HUES48 (cell line): ENCODE data around the gene KRT72.
"Not testable (repeated sequence)": the region's sequence is repeated elsewhere in the genome, so short reads cannot be mapped to it uniquely, and the experiment has no call there.

Experiments used
- H3K27ac ChIP-seq: one replicate; pipeline ENCODE4 v1.7.0; 2013; ENCODE audit warnings: low read depth, low read length, inconsistent platforms
- H3K27me3 ChIP-seq: 2 replicates; pipeline ENCODE4 v1.6.1; 2013; ENCODE audit warnings: mild to moderate bottlenecking, low read length; ENCODE audit not compliant: control insufficient read depth, insufficient read depth
- H3K36me3 ChIP-seq: 2 replicates; pipeline ENCODE4 v1.6.1; 2013; ENCODE audit warnings: low read length; ENCODE audit not compliant: control insufficient read depth, insufficient read depth
- H3K4me1 ChIP-seq: 2 replicates; pipeline ENCODE4 v1.6.1; 2013; ENCODE audit warnings: mild to moderate bottlenecking, low read length; ENCODE audit not compliant: control insufficient read depth, insufficient read depth
- H3K4me3 ChIP-seq: 2 replicates; pipeline ENCODE4 v1.5.1; 2013; ENCODE audit warnings: mild to moderate bottlenecking, low read depth, low read length
- H3K9ac ChIP-seq: 2 replicates; pipeline ENCODE4 v1.6.1; 2013; ENCODE audit warnings: mild to moderate bottlenecking, low read depth, low read length, moderate library complexity
- H3K9me3 ChIP-seq: 2 replicates; pipeline ENCODE4 v1.6.1; 2013; ENCODE audit warnings: low read length; ENCODE audit not compliant: control insufficient read depth, insufficient read depth

The KRT72 gene

DNA sequence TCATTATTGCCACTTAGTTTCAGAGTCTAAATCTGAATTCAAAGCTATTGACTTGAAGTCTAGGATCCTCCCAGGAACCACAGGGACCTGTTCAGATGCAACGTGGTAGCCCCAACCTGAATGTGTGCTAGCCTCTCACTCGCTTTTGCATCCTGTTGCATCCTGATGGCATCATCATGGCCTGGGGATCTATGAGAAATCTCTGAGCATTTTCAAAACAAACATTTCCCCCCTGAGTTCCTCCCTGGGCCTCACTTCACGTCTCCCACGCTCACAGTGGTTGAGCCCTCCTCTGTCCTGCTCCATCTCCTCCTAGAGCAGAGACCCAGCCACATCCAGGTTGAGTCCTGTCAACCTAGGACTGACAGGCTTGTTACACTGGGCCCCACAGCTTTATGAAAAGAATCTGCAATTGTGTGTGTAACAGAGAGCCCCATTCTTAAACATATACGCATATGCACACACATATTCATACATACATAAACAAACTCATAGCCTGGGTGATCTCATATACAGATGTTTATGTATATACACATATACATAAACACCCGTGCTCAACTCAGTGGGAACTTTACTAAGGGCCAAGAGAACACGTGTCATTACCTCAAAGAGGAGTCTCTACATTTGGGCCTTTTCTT lies 5.4 kb upstream of the KRT72 start:
- Histone ChIP-seq H3K27me3 (peaks cover 16% of the 10 kb centered on the region), H3K4me1 (no peaks in the 10 kb centered on the region), H3K4me3 (no peak overlapping the region), H3K27ac (no peak overlapping the region), H3K9ac (no peak overlapping the region), H3K36me3 (no peaks in the 10 kb centered on the region), H3K9me3 (no peaks in the 10 kb centered on the region)

GRCh38 chr12:52606096-52606495 lies 4.8 kb upstream of the KRT72 start:
- H3K27ac ChIP-seq = no peak overlapping the region
- H3K9me3 ChIP-seq = no peaks in the 10 kb centered on the region
- peaks cover 15% of the 10 kb centered on the region for H3K27me3 ChIP-seq
- H3K9ac ChIP-seq = no peak overlapping the region
- no peak overlapping the region for H3K4me3 ChIP-seq
- H3K4me1 ChIP-seq = no peaks in the 10 kb centered on the region
- H3K36me3 ChIP-seq = no peaks in the 10 kb centered on the region

- H3K36me3 ChIP-seq = no peaks in the 10 kb centered on the region
- no peaks in the 10 kb centered on the region for H3K9me3 ChIP-seq
- H3K4me1 ChIP-seq = no peaks in the 10 kb centered on the region
- H3K27ac ChIP-seq = no peak overlapping the region
- peaks cover 15% of the 10 kb centered on the region for H3K27me3 ChIP-seq
- no peak overlapping the region for H3K4me3 ChIP-seq
- no peak overlapping the region for H3K9ac ChIP-seq
Observed at GRCh38 chr12:52605542-52605941, 4.3 kb upstream of the KRT72 start.

DNA sequence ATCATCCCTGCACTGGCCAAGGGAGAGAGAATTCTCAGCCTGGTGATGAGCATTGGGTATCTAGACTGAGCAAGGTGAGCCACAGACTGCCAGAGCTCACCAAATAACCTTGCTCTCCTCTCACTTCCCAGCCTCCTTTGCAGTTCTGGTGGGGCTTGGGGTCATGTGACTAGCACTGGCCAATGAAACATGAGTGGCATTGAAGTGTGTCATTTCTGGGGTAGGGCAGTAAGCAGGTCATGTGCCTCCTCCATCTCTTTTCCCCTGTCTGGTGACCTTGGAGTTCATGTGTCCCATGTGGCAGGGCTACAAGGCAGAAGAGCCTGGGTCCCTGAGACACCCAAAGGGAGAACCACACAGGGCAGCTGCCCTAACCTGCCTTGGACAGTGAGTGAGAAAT lies 3.6 kb upstream of the KRT72 start:
- Histone ChIP-seq H3K27ac (no peak overlapping the region), H3K27me3 (peaks cover 15% of the 10 kb centered on the region; the same call in 1 of the 2 replicates), H3K36me3 (no peaks in the 10 kb centered on the region), H3K9ac (no peak overlapping the region), H3K4me1 (no peaks in the 10 kb centered on the region), H3K4me3 (no peak overlapping the region), H3K9me3 (no peaks in the 10 kb centered on the region)

- Histone ChIP-seq H3K36me3 (no peaks in the 10 kb centered on the region), H3K9ac (no peak overlapping the region), H3K4me1 (no peaks in the 10 kb centered on the region), H3K27me3 (peaks cover 20% of the 10 kb centered on the region), H3K9me3 (no peaks in the 10 kb centered on the region), H3K27ac (no peak overlapping the region), H3K4me3 (no peak overlapping the region)
Observed at GRCh38 chr12:52603314-52603713, 2.1 kb upstream of the KRT72 start.

- Histone ChIP-seq H3K4me1 (no peaks in the 10 kb centered on the region), H3K4me3 (no peak overlapping the region), H3K36me3 (no peaks in the 10 kb centered on the region), H3K9ac (no peak overlapping the region), H3K9me3 (no peaks in the 10 kb centered on the region), H3K27me3 (peaks cover 23% of the 10 kb centered on the region), H3K27ac (no peak overlapping the region)
Observed at GRCh38 chr12:52602552-52602951, 1.3 kb upstream of the KRT72 start.

GRCh38 chr12:52601671-52602070 lies 408 bp upstream of the KRT72 start:
- Histone ChIP-seq H3K27ac (no peak overlapping the region), H3K9ac (no peak overlapping the region), H3K27me3 (peaks cover 23% of the 10 kb centered on the region), H3K9me3 (no peaks in the 10 kb centered on the region), H3K4me3 (no peak overlapping the region), H3K4me1 (no peaks in the 10 kb centered on the region), H3K36me3 (no peaks in the 10 kb centered on the region)

DNA sequence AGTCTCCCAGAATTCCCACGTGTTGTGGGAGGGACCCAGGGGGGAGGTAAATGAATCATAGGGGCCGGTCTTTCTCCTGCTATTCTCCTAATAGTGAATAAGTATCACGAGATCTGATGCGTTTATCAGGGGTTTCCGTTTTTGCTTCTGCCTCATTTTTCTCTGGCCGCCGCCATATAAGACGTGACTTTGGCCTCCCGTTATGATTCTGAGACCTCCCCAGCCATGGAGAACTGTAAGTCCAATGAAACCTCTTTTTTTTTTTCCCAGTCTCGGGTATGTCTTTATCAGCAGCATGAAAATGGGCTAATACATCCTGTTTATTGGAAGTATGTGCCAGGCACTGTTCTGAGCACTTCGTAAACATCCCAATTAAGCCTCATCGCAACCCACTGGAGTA lies 788 bp downstream of the KRT72 start:
- Histone ChIP-seq H3K27me3 (peaks cover 23% of the 10 kb centered on the region), H3K9ac (no peak overlapping the region), H3K36me3 (no peaks in the 10 kb centered on the region)

DNA sequence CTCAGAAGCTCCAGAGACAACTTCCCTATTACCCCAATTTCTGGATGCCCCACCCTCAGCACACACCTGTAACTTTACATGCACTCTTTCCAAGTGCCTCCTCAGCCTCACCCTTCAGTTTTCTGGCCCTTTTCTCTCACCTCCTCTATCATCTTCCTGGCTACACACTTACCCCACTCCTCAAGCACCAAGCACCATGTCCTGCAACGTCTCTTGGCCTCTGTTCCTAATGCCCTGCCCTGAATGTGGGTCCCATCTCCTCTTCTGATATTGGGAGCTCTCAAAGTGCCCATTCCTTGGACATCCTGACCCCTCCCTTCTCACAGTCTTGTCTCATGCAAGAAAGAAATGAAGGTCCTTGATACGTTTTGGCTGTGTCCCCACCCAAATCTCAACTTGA lies 1.2 kb downstream of the KRT72 start:
- H3K36me3 ChIP-seq = no peaks in the 10 kb centered on the region
- no peaks in the 10 kb centered on the region for H3K9me3 ChIP-seq
- no peak overlapping the region for H3K4me3 ChIP-seq
- H3K4me1 ChIP-seq = no peaks in the 10 kb centered on the region
- no peak overlapping the region for H3K27ac ChIP-seq
- H3K27me3 ChIP-seq = peaks cover 23% of the 10 kb centered on the region
- no peak overlapping the region for H3K9ac ChIP-seq

More for the DNA sequence above, 788 bp downstream of the KRT72 start:
- no peaks in the 10 kb centered on the region for H3K4me1 ChIP-seq
- H3K4me3 ChIP-seq = no peak overlapping the region
- no peaks in the 10 kb centered on the region for H3K9me3 ChIP-seq
- H3K27ac ChIP-seq = no peak overlapping the region

GRCh38 chr12:52598966-52599365 lies 2.3 kb downstream of the KRT72 start:
- Histone ChIP-seq H3K36me3 (no peaks in the 10 kb centered on the region), H3K4me3 (no peak overlapping the region), H3K9ac (no peak overlapping the region), H3K9me3 (no peaks in the 10 kb centered on the region), H3K4me1 (no peaks in the 10 kb centered on the region), H3K27me3 (peaks cover 23% of the 10 kb centered on the region), H3K27ac (no peak overlapping the region)

- not testable (repeated sequence) for H3K27me3 ChIP-seq, H3K9ac ChIP-seq, H3K4me3 ChIP-seq, H3K27ac ChIP-seq, H3K36me3 ChIP-seq, H3K4me1 ChIP-seq
- H3K9me3 ChIP-seq = peaks cover 13% of the 10 kb centered on the region
Observed at GRCh38 chr12:52594237-52594636, 7.0 kb downstream of the KRT72 start.

GRCh38 chr12:52591521-52591920 lies 9.7 kb downstream of the KRT72 start:
- Histone ChIP-seq H3K4me3 (no peak overlapping the region), H3K36me3 (no peaks in the 10 kb centered on the region), H3K9me3 (peaks cover 13% of the 10 kb centered on the region), H3K4me1 (no peaks in the 10 kb centered on the region), H3K27ac (no peak overlapping the region), H3K27me3 (no peaks in the 10 kb centered on the region), H3K9ac (no peak overlapping the region)
